CD8-positive, alpha-beta memory T cell (primary cell): Measurements from ENCODE around the gene BANF2. TPM values are rescaled to one million over a fixed set of nuclear protein-coding genes. Genes with fewer than 3 reads are reported as not detected.

Experiments used
- CTCF ChIA-PET: fragments of 350-600 bp; sonication (Branson Sonifier 250); formaldehyde crosslinking; loops from one replicate; lab custom pipeline; 2021; ENCODE audit warnings: antibody characterized with exemption; lab: Charles Lee
- POLR2A ChIA-PET: fragments of 350-600 bp; sonication (Branson Sonifier 250); formaldehyde crosslinking; loops from one replicate; lab custom pipeline; 2021; ENCODE audit warnings: antibody characterized with exemption; lab: Charles Lee
- DNase-seq, 5 donors: peaks; one replicate each; pipeline versions ENCODE4 v3.0.0 to v3.0.0-alpha.2; 2020 to 2022; ENCODE audit warnings: mixed read lengths in 1 of 5
- H3K27ac ChIP-seq: one replicate; pipeline ENCODE4 v1.7.0; 2013; ENCODE audit warnings: low read depth, mild to moderate bottlenecking, low read length, moderate library complexity
- H3K27me3 ChIP-seq: 2 replicates; pipeline ENCODE4 v1.7.0; 2013; ENCODE audit warnings: low read length, mild to moderate bottlenecking; ENCODE audit not compliant: insufficient read depth, poor library complexity, severe bottlenecking
- H3K36me3 ChIP-seq: 2 replicates; pipeline ENCODE4 v1.7.0; 2013; ENCODE audit warnings: mild to moderate bottlenecking, low read length, moderate library complexity; ENCODE audit not compliant: insufficient read depth
- H3K4me1 ChIP-seq: 2 replicates; pipeline ENCODE4 v1.7.0; 2013; ENCODE audit warnings: mild to moderate bottlenecking, low read length, moderate library complexity; ENCODE audit not compliant: insufficient read depth
- H3K4me3 ChIP-seq: 2 replicates; pipeline ENCODE4 v1.7.0; 2013; ENCODE audit warnings: mild to moderate bottlenecking, low read length
- H3K9me3 ChIP-seq: 2 replicates; pipeline ENCODE4 v1.7.0; 2013; ENCODE audit warnings: mild to moderate bottlenecking, low read length
- H3K27ac Mint-ChIP-seq, 8 donors: one replicate each; pipeline ENCODE4 v1.8.0; 2020 to 2021; ENCODE audit warnings: mixed read lengths in 8 of 8, mild to moderate bottlenecking in 6 of 8, inconsistent platforms in 3 of 8, moderate library complexity in 3 of 8
- H3K27me3 Mint-ChIP-seq, 2 donors: one replicate each; pipeline ENCODE4 v1.8.0; 2020 to 2021; ENCODE audit warnings: mixed read lengths in 2 of 2, mild to moderate bottlenecking in 1 of 2, moderate library complexity in 1 of 2
- H3K36me3 Mint-ChIP-seq, 3 donors: one replicate each; pipeline ENCODE4 v1.8.0; 2020 to 2021; ENCODE audit warnings: mixed read lengths in 3 of 3, inconsistent platforms in 1 of 3, mild to moderate bottlenecking in 1 of 3
- H3K4me1 Mint-ChIP-seq, 3 donors: one replicate each; pipeline ENCODE4 v1.8.0; 2020 to 2021; ENCODE audit warnings: mixed read lengths in 3 of 3, inconsistent platforms in 1 of 3, mild to moderate bottlenecking in 1 of 3
- H3K4me3 Mint-ChIP-seq, 7 donors: one replicate each; pipeline ENCODE4 v1.8.0; 2020 to 2021; ENCODE audit warnings: mixed read lengths in 7 of 7, mild to moderate bottlenecking in 6 of 7, moderate library complexity in 4 of 7, inconsistent platforms in 2 of 7
- H3K9me3 Mint-ChIP-seq, 5 donors: one replicate each; pipeline ENCODE4 v1.8.0; 2020 to 2022; ENCODE audit warnings: mixed read lengths in 5 of 5, mild to moderate bottlenecking in 3 of 5, moderate library complexity in 2 of 5, inconsistent platforms in 1 of 5
- polyA plus RNA-seq: library from polyadenylated mRNA; unstranded; fragments of 300-500 nt; fragmentation: Illumina TruSeq; gene quantifications from one replicate; pipeline ENCODE4 v1.2.3, GENCODE V29; 2021
- total RNA-seq, 2 experiments: library from RNA; stranded (reverse); gene quantifications; one replicate each; pipeline ENCODE4 v1.2.3, GENCODE V29; 2021

The BANF2 gene
- total and polyA plus RNA-seq, 3 experiments from 2014 or later: not detected

GRCh38 chr20:17749978-17750721, 50.4 kb downstream of the BANF2 start:
- H3K27me3 ChIP-seq: no peaks in the 10 kb centered on the region
- ChIA-PET CTCF (no interaction called here), POLR2A (no interaction called here)
- no peaks in the 10 kb centered on the region for H3K4me1 ChIP-seq
- no peak overlapping the region for H3K27ac ChIP-seq
- peaks cover 0 to 2% (median 0%) of the 10 kb centered on the region in 3 donors for H3K36me3 Mint-ChIP-seq
- peaks cover 2 to 24% of the 10 kb centered on the region in 2 donors for H3K27me3 Mint-ChIP-seq
- H3K36me3 ChIP-seq: no peaks in the 10 kb centered on the region
- no peak for DNase-seq
- no peak overlapping the region for H3K27ac Mint-ChIP-seq
- H3K9me3 Mint-ChIP-seq: no peaks in the 10 kb centered on the region
- H3K4me1 Mint-ChIP-seq: no peaks in the 10 kb centered on the region
- H3K4me3 Mint-ChIP-seq: no peak overlapping the region
- no peaks in the 10 kb centered on the region for H3K9me3 ChIP-seq
- no peak overlapping the region for H3K4me3 ChIP-seq

- Histone ChIP-seq H3K36me3 (no peaks in the 10 kb centered on the region), H3K27me3 (no peaks in the 10 kb centered on the region), H3K4me3 (no peak overlapping the region), H3K4me1 (no peaks in the 10 kb centered on the region), H3K27ac (no peak overlapping the region), H3K9me3 (no peaks in the 10 kb centered on the region)
- no peaks in the 10 kb centered on the region for H3K9me3 Mint-ChIP-seq
- H3K4me3 Mint-ChIP-seq: no peak overlapping the region
- peaks cover 5 to 24% of the 10 kb centered on the region in 2 donors for H3K27me3 Mint-ChIP-seq
- ChIA-PET POLR2A (no interaction called here), CTCF (no interaction called here)
- peaks cover 0 to 2% (median 0%) of the 10 kb centered on the region in 3 donors for H3K36me3 Mint-ChIP-seq
- no peaks in the 10 kb centered on the region for H3K4me1 Mint-ChIP-seq
- DNase-seq: no peak
- H3K27ac Mint-ChIP-seq: no peak overlapping the region
Measured at GRCh38 chr20:17750722-17751045, 50.9 kb downstream of the BANF2 start.

GRCh38 chr20:17751640-17752039, 51.9 kb downstream of the BANF2 start:
- POLR2A ChIA-PET: no interaction called here
- Mint-ChIP-seq H3K9me3 (no peaks in the 10 kb centered on the region), H3K36me3 (peaks cover 0 to 2% (median 0%) of the 10 kb centered on the region in 3 donors), H3K27me3 (peaks cover 12 to 24% of the 10 kb centered on the region in 2 donors), H3K4me3 (no peak overlapping the region), H3K27ac (no peak overlapping the region), H3K4me1 (no peaks in the 10 kb centered on the region)
- no peaks in the 10 kb centered on the region for H3K36me3 ChIP-seq
- H3K27me3 ChIP-seq: no peaks in the 10 kb centered on the region
- CTCF ChIA-PET: no interaction called here
- H3K4me3 ChIP-seq: no peak overlapping the region
- H3K4me1 ChIP-seq: no peaks in the 10 kb centered on the region
- H3K9me3 ChIP-seq: no peaks in the 10 kb centered on the region
- no peak for DNase-seq
- no peak overlapping the region for H3K27ac ChIP-seq

GRCh38 chr20:17752459-17752858, 52.7 kb downstream of the BANF2 start:
- ChIA-PET POLR2A (no interaction called here), CTCF (no interaction called here)
- H3K4me3 Mint-ChIP-seq: no peak overlapping the region

GRCh38 chr20:17753516-17753915, 53.8 kb downstream of the BANF2 start:
- H3K27me3 ChIP-seq: no peaks in the 10 kb centered on the region
- Mint-ChIP-seq H3K4me1 (no peaks in the 10 kb centered on the region), H3K36me3 (peaks cover 0 to 2% (median 0%) of the 10 kb centered on the region in 3 donors), H3K9me3 (peaks cover 3 to 8% (median 6%) of the 10 kb centered on the region in 5 donors), H3K27me3 (peaks cover 10 to 24% of the 10 kb centered on the region in 2 donors), H3K4me3 (no peak overlapping the region), H3K27ac (no peak overlapping the region)
- no peak overlapping the region for H3K4me3 ChIP-seq
- H3K9me3 ChIP-seq: no peaks in the 10 kb centered on the region
- H3K27ac ChIP-seq: no peak overlapping the region
- ChIA-PET POLR2A (no interaction called here), CTCF (no interaction called here)
- no peaks in the 10 kb centered on the region for H3K4me1 ChIP-seq
- DNase-seq: no peak
- no peaks in the 10 kb centered on the region for H3K36me3 ChIP-seq

More at GRCh38 chr20:17752459-17752858, 52.7 kb downstream of the BANF2 start:
- no peak overlapping the region for H3K27ac ChIP-seq
- no peaks in the 10 kb centered on the region for H3K4me1 ChIP-seq
- no peaks in the 10 kb centered on the region for H3K27me3 ChIP-seq
- H3K27me3 Mint-ChIP-seq: peaks cover 10 to 24% of the 10 kb centered on the region in 2 donors
- H3K36me3 ChIP-seq: no peaks in the 10 kb centered on the region
- H3K36me3 Mint-ChIP-seq: peaks cover 0 to 2% (median 0%) of the 10 kb centered on the region in 3 donors
- no peak overlapping the region for H3K4me3 ChIP-seq
- H3K27ac Mint-ChIP-seq: no peak overlapping the region
- H3K9me3 ChIP-seq: no peaks in the 10 kb centered on the region
- no peak for DNase-seq
- no peaks in the 10 kb centered on the region for H3K4me1 Mint-ChIP-seq
- H3K9me3 Mint-ChIP-seq: no peaks in the 10 kb centered on the region

- Histone ChIP-seq H3K27me3 (no peaks in the 10 kb centered on the region), H3K4me1 (no peaks in the 10 kb centered on the region), H3K36me3 (no peaks in the 10 kb centered on the region), H3K27ac (no peak overlapping the region), H3K4me3 (no peak overlapping the region), H3K9me3 (no peaks in the 10 kb centered on the region)
- ChIA-PET CTCF (no interaction called here), POLR2A (no interaction called here)
- no peak overlapping the region for H3K27ac Mint-ChIP-seq
- H3K27me3 Mint-ChIP-seq: peaks cover 10 to 19% of the 10 kb centered on the region in 2 donors
- peaks cover 3 to 17% (median 8%) of the 10 kb centered on the region in 5 donors for H3K9me3 Mint-ChIP-seq
- DNase-seq: no peak
- H3K4me3 Mint-ChIP-seq: no peak overlapping the region
- H3K4me1 Mint-ChIP-seq: no peaks in the 10 kb centered on the region
- no peaks in the 10 kb centered on the region for H3K36me3 Mint-ChIP-seq
Measured at GRCh38 chr20:17756529-17756928, 56.8 kb downstream of the BANF2 start.

GRCh38 chr20:17757496-17757895, 57.7 kb downstream of the BANF2 start:
- H3K36me3 Mint-ChIP-seq: no peaks in the 10 kb centered on the region
- ChIA-PET CTCF (no interaction called here), POLR2A (no interaction called here)
- H3K27me3 ChIP-seq: no peaks in the 10 kb centered on the region
- no peak for DNase-seq
- H3K27ac ChIP-seq: no peak overlapping the region
- no peak overlapping the region for H3K4me3 ChIP-seq
- H3K4me3 Mint-ChIP-seq: no peak overlapping the region
- H3K4me1 ChIP-seq: no peaks in the 10 kb centered on the region
- H3K36me3 ChIP-seq: no peaks in the 10 kb centered on the region
- no peak overlapping the region for H3K27ac Mint-ChIP-seq
- H3K4me1 Mint-ChIP-seq: no peaks in the 10 kb centered on the region
- H3K9me3 ChIP-seq: no peaks in the 10 kb centered on the region
- H3K27me3 Mint-ChIP-seq: peaks cover 13 to 17% of the 10 kb centered on the region in 2 donors
- peaks cover 3 to 17% (median 8%) of the 10 kb centered on the region in 5 donors for H3K9me3 Mint-ChIP-seq

- Histone ChIP-seq H3K4me3 (no peak overlapping the region), H3K4me1 (no peaks in the 10 kb centered on the region), H3K9me3 (no peaks in the 10 kb centered on the region), H3K36me3 (no peaks in the 10 kb centered on the region), H3K27ac (no peak overlapping the region), H3K27me3 (no peaks in the 10 kb centered on the region)
- CTCF ChIA-PET: no interaction called here
- peaks cover 13 to 17% of the 10 kb centered on the region in 2 donors for H3K27me3 Mint-ChIP-seq
- DNase-seq: no peak
- H3K4me1 Mint-ChIP-seq: no peaks in the 10 kb centered on the region
- POLR2A ChIA-PET: no interaction called here
- no peaks in the 10 kb centered on the region for H3K36me3 Mint-ChIP-seq
- peaks cover 3 to 17% (median 8%) of the 10 kb centered on the region in 5 donors for H3K9me3 Mint-ChIP-seq
- no peak overlapping the region for H3K4me3 Mint-ChIP-seq
- H3K27ac Mint-ChIP-seq: no peak overlapping the region
Measured at GRCh38 chr20:17758010-17758409, 58.2 kb downstream of the BANF2 start.
